GM12873 (cell line): ENCODE measurements around the gene ATRX.

ENCODE experiments used
- TF ChIP-seq, protein P1 (sequence below): IDR thresholded peaks from 2 replicates; pipeline ENCODE4 v1.5.1; 2012; ENCODE audit warnings: low read depth, mild to moderate bottlenecking, moderate library complexity, low read length, control low read depth; ENCODE audit not compliant: insufficient read depth; ENCODE audit errors: missing control alignments

The ATRX gene

DNA sequence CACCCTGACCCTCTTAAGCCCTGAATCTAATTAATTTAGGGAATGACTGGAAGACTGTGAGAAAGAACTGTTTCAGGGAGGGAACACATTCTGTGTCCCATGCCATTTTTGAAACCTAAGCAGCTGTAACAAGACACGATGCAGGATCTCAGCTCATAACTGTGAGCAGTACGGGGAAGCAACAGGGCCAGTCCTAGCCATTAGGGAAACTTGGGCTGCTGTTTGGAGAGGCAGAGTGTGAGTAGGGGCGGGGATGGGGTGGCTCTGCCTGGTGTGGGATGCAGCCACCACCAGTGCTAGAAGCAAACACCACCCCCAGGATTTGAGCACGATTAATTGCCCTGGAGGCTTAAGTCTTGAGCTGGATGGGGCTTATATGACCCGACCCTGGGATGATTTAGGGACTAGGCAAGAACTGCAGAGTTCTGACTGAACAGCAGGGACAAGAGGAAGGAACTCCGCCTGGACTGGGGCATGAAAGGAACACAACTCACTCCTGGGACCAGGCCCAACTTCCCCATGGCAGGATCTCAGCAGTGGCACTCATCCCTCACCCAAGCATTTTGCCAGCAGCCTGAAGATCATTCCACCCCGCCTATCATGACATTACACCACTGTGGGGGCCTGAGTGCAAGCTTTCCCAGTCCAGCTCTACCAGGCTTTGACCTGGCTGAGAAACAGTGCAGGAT, 43.1 kb downstream of the ATRX start:
- TF ChIP-seq, protein P1, sequence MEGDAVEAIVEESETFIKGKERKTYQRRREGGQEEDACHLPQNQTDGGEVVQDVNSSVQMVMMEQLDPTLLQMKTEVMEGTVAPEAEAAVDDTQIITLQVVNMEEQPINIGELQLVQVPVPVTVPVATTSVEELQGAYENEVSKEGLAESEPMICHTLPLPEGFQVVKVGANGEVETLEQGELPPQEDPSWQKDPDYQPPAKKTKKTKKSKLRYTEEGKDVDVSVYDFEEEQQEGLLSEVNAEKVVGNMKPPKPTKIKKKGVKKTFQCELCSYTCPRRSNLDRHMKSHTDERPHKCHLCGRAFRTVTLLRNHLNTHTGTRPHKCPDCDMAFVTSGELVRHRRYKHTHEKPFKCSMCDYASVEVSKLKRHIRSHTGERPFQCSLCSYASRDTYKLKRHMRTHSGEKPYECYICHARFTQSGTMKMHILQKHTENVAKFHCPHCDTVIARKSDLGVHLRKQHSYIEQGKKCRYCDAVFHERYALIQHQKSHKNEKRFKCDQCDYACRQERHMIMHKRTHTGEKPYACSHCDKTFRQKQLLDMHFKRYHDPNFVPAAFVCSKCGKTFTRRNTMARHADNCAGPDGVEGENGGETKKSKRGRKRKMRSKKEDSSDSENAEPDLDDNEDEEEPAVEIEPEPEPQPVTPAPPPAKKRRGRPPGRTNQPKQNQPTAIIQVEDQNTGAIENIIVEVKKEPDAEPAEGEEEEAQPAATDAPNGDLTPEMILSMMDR: no peak

DNA sequence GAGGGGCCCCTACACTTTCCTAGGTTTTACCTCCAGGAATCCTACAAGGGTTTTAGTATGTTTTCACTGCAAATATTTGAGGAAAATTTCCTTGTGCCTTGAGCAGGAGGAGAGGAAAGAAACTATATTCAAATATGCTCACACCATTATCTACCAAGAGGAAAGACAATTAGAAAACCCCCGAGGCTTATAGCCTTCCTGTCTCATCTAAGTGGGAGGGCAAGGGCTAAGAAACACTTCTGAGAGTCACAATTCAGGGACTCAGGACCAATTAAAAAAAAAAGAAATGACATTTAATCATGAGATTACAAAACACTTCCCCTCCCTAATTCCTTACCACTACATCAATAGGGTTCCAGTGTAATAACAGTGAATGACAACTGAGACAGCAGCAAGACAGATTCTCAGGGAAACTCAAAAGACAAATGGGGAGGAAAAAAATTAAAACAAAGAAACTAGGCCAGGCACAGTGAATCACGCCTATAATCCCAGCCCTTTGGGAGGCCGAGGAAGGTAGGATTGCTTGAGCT, 45.6 kb downstream of the ATRX start:
- TF ChIP-seq, protein P1: no peak

DNA sequence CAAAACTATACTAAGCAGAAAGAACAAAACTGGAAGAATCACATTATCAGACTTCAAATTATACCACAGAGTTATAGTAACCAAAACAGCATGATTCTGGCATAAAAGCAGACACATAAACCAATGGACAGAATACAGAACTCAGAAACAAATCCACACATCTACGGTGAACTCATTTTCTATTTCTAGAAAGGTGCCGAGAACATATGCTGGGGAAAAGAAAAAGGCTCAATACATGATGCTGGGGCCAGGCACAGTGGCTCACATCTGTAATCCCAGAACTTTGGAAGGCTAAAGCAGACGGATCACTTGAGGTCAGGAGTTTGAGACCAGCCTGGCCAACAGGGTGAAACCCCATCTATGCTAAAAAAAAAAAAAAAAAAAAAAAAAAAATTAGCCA, 52.7 kb downstream of the ATRX start:
- TF ChIP-seq, protein P1: no peak

DNA sequence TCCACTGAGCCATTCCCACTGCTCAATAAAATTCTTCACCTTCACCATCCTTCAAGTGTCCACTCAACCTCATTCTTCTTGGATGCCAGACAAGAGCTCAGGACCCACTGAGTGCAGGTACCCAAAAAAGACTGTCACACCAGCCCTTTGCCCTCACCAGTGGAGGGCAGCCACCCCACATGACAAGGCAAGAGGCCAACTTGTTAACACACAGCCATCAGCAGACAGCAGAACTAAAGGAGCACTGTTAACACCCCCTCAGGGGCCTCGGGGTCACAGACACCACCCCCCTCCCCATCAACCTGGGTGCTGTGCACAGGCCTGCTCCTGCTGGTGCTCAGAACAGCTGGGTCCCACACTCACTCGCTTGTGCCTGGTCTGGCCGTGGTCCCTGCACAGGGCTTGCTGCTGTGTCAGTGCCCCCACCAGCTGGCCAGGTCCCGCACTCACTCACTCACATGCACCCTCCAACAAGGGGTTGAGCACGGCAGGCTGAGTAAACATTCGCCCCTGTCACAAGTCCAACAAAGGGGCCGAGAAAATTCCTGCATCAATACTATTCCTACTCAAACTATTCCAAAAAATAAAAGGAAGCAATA, 54.1 kb downstream of the ATRX start:
- TF ChIP-seq, protein P1: no peak

DNA sequence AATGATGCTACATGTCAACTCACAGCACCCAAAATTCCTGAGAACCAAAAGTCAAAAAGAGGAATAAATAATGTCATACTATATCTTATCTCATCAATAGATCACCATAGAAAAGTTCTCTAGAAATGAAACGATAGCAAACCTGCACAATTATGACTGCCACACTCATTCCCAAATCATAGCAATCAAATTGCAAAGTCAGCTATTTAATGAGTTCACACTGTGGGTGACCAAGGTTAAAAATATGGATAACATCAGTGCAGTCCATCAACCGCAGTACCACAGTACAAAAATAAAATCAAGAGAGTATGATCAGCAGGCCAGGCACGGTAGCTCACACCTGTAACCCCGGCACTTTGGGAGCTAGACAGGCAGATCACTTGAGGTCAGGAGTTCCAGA, 62.3 kb downstream of the ATRX start:
- TF ChIP-seq, protein P1: no peak

DNA sequence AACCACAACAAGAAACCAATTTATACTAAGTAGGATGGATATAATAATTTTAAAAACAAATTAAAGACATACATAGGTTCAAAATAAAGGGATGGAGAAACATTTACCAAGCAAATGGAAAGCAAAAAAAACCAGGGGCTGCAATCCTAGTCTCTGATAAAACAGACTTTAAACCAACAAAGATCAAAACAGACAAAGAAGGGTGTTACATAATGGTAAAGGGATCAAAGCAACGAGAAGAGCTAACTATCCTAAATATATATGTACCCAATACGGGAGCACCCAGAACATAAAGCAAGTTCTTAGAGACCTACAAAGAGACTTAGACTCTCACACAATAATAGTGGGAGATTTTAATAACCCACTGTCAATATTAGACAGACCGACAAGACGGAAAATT, 66.6 kb downstream of the ATRX start:
- TF ChIP-seq, protein P1: no peak

DNA sequence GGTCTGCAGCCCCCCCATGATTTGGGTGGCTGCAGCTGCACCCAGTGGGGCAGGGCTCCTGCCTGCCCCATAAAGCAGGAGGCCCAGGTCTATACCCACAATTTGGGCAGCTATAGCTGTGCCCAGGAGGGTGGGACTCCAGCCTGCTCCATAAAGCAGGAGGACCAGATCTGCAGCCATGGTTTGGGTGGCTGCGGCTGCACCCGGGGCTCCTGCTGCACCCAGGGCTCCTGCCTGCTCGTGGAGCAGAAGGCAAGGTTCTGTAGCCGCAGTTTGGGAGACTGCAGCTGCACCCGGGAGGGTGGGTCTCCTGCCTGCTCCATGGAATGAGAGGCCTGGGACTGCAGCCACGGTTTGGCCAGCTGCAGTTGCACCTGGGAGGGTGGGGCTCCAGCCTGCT, 81.1 kb downstream of the ATRX start:
- TF ChIP-seq, protein P1: no peak
